Measurements from ENCODE around the gene SIK2.
A peak's percentile ranks its signal among the peaks of the same experiment; 100 is the strongest.

SIK2 gene

DNA sequence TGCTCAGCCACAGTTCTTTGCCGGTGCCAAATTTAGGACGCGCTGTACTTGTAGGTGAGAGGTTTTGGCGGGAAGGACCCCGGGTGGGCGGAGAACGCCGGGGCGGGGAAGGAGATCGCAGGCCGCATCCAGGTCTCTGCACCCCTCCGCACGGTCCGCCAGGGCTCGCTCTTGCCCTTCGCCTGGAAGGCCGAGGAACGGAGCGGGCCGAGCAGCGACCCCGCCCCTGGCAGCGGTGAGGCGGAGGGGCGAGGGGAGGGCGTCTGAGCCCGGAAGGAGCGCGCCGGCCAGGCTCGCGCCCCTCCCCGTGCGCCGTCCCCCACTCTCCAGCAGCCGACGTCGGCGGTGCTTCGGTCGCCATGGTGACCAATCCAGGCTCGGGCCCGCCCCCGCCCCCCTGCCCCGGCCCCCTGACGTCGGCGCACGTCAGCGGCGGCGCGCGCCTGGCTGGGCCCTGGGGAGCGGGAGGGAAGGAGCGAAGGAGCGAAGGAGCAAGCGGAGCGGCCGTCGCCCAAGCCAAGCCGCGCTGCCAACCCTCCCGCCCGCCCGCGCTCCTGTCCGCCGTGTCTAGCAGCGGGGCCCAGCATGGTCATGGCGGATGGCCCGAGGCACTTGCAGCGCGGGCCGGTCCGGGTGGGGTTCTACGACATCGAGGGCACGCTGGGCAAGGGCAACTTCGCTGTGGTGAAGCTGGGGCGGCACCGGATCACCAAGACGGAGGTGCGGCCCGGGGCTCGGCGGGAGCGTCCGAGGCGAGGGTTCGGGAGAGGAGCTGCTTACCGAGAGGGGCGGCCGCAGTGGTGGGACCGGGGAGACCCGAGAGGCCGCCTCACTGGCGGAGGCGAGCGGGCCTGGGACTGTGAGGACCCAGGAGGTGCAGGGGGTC, at the start of gene SIK2:
TSS of gene SIK2 (plus strand) at position 471 of the 886 bp plus-strand sequence. CDS start at position 586, 115 bp downstream.
- peak; percentile 62 to 98 (median 94) for DNase-seq

DNA sequence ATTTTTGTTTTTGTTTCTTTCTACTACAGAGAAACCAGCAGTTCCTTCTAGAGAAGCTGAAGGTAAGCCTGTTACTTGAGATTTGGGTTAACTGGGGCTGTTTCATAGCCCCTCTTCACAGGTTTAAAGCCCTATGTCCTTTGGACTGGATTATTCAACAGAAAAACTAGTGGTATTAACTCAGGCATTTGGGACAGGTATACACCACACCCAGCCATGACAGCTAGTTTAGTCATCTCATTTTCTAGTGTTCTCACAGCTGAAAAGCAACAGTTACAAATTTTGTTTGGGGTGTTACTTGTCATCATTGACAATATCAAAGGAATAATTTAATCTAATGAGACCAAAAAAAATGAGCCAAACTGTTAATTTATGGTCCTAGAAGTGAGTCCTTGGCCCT, 47.7 kb upstream of the SIK2 start:
- DNase-seq = no peak

DNA sequence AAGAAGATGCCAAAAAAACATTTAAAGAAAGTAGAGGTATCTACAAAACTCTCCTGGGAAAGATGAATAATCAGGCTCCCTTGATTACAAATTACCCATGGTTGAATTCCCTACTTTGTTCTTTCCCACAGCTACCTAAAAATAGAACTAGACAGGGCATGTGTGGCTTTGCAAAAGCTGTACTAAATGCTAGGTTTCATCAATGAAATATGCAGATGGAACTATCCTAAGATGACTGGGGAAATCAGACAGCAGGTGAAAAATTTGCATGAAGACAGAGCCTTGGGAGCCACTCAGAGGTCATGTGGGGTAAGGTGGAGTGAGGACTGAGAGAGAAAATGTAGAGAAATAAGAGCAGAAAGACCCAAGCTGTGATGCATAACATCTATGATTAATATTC, 47.0 kb upstream of the SIK2 start:
- DNase-seq = no peak

DNA sequence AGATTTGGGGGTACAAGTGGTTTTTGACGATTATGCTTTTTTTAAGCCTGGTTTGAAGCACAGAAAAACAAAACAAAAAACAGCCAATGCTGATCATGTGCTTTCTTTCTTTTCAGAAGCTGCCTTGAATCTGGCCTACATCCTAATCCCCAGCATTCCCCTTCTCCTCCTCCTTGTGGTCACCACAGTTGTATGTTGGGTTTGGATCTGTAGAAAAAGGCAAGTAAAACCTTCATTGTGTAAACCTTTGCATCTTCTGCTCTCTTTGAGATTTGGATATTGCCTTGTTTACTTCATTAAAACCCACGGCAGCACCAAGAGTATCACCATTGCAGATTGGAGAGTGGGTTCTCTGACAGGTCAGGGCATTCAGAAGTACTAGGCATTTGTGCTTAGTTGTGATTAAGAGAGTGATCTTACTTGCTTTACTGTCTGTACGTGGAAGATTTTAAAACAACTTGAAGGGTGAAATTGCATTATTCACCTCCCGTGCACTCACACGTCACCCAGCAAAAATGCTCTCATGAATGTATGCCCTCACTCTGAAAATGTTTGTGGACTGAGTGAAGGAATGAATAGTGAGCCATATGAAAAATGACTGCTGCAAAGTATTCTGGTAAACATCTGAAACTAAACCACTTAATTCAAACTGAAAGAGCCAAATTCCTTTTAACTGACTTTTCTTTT, 44.7 kb upstream of the SIK2 start:
- no peak for DNase-seq

DNA sequence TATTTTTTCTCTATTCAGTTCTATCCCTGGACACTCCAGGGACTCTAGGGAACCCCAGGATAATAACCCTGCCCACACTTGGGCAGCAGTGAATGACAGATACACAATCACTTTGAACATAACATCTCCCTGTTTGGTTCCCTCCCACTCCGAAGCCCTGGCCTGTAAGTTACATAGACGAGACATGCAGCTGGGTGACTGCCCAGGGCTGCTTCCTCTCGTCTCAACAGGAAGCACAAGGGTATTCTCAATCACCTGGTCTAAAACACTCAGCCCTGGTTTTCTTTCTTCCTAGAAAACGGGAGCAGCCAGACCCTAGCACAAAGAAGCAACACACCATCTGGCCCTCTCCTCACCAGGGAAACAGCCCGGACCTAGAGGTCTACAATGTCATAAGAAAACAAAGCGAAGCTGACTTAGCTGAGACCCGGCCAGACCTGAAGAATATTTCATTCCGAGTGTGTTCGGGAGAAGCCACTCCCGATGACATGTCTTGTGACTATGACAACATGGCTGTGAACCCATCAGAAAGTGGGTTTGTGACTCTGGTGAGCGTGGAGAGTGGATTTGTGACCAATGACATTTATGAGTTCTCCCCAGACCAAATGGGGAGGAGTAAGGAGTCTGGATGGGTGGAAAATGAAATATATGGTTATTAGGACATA, 42.3 kb upstream of the SIK2 start:
- DNase-seq = no peak

DNA sequence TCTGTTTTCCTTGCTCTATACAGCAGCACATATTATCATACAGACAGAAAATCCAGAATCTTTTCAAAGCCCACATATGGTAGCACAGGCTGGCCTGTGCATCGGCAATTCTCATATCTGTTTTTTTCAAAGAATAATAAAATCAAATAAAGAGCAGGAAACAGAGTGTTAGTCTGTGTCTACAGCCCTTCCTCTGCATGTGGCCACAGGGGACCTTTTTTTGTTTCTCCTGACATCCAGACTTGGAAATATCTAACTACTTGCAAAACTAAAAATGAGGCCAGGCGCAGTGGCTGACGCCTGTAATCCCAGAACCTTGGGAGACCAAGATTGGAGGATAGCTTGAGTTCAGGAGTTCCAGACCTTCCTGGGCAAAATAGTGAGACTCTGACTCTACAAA, 41.4 kb upstream of the SIK2 start:
- DNase-seq = no peak

DNA sequence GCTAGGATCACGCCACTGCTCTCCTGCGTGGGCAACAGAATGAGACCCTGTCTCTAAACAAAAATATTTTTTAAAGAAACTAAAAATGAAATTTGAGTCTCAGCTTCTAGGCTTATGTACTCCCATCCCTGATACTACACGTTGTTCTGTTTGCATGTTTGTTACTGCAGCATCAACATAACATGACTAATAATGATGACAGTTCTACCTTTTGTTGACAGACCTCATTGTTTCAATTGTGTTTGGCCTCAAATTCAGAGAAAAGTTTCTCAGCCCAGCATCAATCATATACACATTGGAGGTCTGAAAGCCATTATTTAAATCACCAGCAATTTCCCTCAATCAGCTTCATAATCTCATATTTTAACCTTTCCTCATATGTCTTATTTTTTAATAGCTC, 40.9 kb upstream of the SIK2 start:
- DNase-seq = no peak

DNA sequence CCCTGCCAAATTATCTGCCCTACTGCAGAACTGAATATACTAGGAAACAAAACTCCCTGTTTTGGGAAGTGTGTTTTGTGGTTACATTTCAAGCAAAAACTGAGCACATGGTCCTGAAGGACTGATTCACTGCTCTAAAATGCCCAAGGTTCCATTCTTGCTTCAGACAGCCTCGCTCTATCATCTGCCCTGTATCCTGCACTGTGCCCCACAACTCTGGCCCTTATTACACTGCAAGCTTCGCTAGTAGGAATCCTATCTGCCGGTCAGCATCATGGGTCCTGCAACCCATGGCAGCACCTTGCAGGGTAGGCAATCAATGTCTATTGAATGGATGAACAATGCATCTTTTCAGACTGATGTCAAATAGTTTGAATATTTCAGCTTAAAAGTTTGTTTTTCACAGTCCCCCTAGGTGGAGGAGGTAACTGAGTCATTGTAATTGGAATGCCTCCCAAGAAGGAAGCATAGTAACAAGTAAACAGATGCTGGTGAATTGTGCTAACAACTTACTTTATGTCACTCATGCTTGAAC, 40.4 kb upstream of the SIK2 start:
- DNase-seq = no peak

DNA sequence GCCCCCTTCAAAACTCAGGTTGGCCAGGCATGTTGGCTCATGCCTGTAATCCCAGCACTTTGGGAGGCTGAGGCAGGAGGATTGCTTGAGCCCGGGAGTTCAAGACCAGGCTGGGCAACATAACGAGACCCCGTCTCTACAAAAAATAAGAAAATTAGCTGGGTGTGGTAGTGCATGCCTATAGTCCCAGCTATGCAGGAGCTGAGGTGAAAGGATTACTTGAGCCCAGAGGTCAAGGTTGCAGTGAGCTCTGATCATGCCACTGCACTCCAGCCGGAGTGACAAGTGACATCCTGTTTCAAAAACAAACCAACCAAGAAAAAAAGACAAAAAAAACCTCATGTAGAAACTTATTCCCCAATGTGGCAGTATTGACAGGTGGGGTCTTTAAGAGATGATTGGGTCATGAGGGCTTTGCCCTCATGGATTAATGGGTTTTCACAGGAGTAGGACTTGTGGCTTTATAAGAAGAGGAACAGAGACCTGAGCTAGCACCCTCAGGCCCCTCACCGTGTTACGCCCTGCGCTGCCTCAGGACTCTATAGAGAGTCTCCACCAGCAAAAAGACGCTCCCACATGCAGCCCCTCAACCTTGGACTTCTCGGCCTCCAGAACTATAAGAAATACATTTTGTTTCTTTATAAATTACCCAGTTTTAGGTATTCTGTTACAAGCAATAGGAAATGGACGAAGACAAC, 39.4 kb upstream of the SIK2 start:
- no peak for DNase-seq

DNA sequence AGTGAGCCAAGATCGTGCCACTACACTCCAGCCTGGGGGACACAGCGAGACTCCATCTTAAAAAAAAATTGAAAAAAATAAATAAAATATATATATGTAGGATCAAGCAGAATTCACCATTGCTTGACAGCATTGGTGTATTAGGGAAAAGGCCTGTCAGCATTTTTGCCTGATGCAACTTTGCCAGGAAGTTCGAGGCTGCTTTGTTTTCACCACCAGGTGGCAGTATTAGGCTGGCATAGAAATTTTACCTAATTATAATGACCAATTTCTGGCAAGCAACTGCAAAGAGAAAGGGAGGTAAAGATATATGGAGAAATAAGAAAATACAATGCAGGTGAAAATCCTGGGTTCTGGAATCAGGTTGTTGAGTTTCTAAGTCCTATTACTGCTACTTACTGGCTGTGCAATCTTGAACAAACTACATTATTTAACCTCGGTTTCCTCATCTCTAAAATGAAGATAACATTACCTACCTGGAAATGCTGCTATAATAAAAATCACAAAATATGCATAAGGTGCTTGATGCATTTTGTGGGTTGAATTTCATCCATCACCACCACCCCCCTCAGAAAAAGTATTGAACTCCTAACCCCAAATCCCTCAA, 37.0 kb upstream of the SIK2 start:
- peak in 42 of 56 donors; percentile 2 to 81 (median 30) for DNase-seq

DNA sequence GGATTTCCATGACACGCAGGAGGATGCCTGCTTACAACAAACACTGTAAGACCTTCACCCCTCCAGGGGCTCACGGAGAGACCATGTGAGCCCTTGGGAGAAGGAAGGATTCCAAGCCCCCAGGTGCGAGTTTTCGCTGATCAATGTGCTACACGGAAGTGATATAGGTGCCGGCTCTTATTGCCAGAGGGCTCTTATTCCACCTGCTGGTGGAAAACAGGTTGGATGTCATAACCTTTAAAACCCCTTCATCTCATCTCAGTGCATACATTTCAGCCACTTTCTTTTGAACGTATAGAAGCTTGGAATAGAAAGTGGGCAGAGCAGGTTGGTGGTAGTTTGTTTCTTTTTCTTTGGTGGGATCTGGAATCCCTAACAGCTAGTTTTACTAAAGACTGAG, 35.9 kb upstream of the SIK2 start:
- DNase-seq = no peak

DNA sequence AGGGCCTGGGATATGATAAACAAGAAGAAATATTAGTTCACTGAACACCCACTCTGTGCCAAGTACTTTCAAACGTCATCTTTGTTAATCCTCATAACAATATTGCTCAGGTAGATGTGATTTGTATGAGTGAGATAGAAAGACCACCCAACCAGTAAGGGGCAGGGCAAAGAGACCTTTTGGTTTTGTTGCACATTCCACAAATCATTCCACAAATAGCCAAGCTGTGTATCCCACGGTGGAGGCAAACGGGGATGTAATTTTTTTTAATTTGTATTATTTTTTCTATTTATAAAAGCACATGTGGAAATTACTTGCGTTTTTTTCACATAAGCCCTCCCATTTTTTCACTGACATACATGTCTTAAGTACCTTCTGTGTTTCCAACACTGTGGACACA, 32.8 kb upstream of the SIK2 start:
- DNase-seq = no peak

DNA sequence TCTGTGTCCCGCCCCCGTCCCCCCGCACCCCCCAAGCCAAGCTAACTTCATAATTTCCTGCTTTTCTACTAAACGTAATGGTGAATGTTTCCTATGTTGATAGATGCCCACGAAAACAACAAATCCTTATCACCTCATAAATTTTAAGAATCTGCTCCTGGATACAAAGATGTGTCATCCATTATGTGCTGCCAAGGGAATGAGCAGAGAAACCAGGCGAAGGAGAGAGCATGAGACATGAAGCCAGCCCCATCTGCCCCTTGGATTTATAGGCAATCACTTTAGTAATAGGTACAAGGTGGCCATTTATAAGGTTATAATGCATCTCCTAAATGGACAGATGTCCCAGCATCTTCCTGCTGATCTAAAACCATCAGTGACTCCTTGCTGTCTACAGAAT, 31.5 kb upstream of the SIK2 start:
- DNase-seq = no peak

DNA sequence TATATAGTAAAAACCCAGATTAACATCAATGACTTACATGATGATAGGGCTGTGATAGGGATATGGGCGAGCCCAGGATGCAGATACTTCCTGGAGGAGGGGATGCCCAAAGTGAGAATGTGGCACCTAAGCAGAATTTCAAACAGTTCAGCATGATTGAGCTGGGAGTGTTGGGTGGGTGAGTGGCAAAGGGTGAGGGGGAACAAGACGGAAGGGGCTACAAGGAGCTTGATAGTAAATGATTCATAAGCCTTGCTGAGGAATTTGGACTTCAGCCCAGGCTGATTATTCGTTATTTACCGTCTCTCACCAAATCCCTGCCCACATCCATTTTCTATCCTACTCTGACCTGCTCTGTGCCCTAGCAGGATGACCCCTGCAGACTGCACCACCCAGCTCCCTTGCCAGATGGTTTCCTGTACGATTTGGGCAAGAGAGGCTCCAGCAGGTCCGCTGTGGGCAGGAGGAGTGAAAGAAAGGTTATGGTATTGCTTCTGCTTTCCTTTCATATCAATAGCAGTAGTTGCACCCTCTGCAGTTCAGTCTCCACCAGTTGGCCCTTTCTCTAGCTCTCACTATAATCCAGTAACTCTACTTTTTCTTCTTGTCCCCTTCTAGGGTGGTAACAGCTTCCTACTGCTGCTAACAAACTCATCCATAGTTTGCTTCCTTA, 30.3 kb upstream of the SIK2 start:
- no peak for DNase-seq

DNA sequence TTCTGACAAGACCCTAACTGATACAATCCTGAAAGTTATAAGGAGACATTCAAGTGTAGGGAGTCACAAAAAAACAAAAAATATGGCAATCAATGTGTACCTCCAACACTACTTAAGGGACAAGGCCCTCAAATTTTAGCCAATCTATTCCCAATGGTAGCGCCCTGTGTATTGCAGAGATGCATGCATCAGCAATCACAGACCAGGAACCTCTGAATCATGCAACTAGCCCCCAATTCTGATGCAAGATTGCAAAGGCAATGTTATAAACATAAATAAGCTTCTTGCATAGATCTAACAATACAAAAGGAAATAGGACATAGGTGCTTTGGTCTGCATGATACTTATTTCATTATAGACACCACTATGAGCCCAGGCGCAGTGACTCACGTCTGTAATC, 29.7 kb upstream of the SIK2 start:
- no peak for DNase-seq

DNA sequence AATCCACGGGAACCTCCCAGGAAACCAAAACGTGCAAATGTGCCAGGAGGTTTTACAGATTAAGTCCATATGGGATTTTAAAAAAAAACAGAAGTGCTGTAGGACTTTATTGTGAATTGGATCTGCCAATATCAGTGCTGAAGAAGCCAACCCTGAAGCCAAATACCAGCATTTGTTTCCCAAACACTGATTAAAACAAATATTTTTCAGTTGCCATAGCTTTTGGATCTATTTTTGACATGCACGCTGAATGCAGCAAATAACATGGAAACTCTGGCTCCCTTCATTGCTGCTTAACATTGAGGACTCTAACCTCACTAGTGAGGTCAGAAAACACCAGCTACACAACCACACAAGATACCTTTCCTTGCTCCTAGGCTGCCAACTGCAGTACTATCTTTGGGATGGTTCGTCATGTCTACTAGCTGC, 28.4 kb upstream of the SIK2 start:
- DNase-seq = no peak

DNA sequence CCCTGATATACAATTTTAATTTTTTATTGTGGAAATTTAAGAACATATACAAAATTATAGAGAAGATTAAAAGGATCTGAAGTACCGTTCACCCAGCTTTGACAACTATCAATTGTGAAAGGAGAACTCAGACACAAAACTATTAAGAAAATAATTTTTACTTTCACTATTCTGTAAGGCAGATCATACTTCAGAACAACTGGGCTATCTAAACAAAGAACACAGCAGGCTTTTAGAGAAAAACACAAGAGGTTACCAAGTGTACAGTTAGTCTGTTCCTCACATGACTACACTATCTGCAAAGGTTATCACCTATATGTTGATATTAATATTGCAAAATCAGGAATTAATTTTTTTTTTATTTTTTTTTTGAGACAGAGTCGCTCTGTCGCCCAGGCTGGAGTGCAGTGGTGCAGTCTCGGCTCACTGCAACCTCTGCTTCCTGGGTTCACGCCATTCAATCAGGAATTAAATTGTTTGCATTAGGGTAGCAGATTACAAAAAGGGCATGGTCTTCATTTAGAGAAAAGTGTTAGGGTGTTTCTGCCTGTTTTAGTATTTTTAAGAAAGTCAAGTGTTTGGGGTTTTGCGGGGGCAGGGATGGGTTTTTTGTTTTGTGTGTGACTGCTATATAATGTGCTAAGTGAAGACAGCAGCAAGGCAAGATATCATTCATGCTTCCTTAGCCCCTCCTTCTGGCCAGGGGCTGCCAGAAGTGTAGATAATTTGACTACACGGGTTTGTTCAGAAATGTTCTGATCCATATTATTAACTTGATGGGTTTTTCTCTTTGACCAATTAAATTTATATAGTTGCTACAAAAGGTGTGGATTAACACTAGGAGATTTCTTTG, 27.6 kb upstream of the SIK2 start:
- DNase-seq = no peak

DNA sequence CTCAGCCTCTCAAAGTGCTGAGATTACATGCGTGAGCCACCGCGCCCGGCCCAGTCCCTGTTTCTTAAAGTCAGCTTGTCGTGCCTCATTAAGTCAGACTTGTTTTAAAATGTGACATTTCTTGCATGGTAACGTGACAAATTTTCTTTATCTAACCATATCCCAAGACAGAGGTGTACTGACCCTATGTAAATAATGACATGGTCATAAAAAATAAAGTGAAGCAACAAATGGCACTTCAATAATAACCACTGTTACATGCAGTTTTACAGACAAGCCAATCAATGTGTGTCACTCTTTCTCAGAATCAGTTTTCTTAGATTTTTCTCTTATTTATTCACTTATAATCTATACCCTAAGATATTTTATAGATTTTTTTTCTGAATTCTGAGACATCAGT, 26.5 kb upstream of the SIK2 start:
- DNase-seq = no peak

DNA sequence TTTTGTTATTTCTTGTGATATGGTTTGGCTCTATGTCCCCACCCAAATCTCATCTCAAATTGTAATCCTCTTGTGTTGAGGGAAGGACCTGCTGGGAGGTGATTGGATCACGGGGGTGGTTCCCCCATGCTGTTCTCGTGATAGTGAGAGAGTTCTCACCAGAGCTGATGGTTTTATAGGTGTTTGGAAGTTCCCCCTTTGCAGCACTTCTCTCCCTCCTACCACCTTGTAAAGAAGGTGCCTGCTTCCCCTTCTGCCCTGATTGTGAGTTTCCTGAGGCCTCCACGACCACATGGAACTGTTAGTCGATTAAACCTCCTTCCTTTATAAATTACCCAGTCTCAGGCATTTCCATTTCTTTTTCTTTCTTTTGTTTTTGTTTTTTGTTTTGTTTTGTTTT, 24.4 kb upstream of the SIK2 start:
- DNase-seq = no peak
